H9 (cell line): Measurements from ENCODE around the gene S100A4. TPM values are rescaled to one million over a fixed set of nuclear protein-coding genes. Genes with fewer than 3 reads are reported as not detected.

Experiments
- DNase-seq: peaks from one replicate; pipeline ENCODE4 v3.0.0-alpha.2; 2017
- H2AFZ ChIP-seq: one replicate; pipeline ENCODE4 v1.6.1; 2013; ENCODE audit warnings: mild to moderate bottlenecking, low read length, control low read depth, moderate library complexity
- H2AK5ac ChIP-seq: 2 replicates; pipeline ENCODE4 v1.6.1; 2013; ENCODE audit warnings: low read length, control low read depth, mixed read lengths; ENCODE audit not compliant: insufficient read length
- H2BK120ac ChIP-seq: one replicate; pipeline ENCODE4 v1.6.1; 2013; ENCODE audit warnings: low read depth, mild to moderate bottlenecking, low read length, control low read depth, inconsistent platforms; ENCODE audit not compliant: poor library complexity, severe bottlenecking
- H2BK12ac ChIP-seq: 2 replicates; pipeline ENCODE4 v1.6.1; 2013; ENCODE audit warnings: low read length, control low read depth, mixed read lengths, low read depth; ENCODE audit not compliant: insufficient read length
- H2BK15ac ChIP-seq: 2 replicates; pipeline ENCODE4 v1.6.1; 2013; ENCODE audit warnings: low read depth, low read length, control low read depth
- H2BK20ac ChIP-seq: one replicate; pipeline ENCODE4 v1.6.1; 2013; ENCODE audit warnings: low read depth, mild to moderate bottlenecking, low read length, control low read depth, inconsistent platforms; ENCODE audit not compliant: poor library complexity, severe bottlenecking
- H2BK5ac ChIP-seq: 2 replicates; pipeline ENCODE4 v1.6.1; 2013; ENCODE audit warnings: low read length, control low read depth, mixed read lengths; ENCODE audit not compliant: insufficient read length
- H3K14ac ChIP-seq: 2 replicates; pipeline ENCODE4 v1.6.1; 2013; ENCODE audit warnings: low read length, control low read depth; ENCODE audit not compliant: insufficient read depth
- H3K18ac ChIP-seq: 2 replicates; pipeline ENCODE4 v1.6.1; 2013; ENCODE audit warnings: low read depth, mild to moderate bottlenecking, mixed read lengths, low read length, control low read depth; ENCODE audit not compliant: insufficient read length
- H3K23ac ChIP-seq: 2 replicates; pipeline ENCODE4 v1.6.1; 2013; ENCODE audit warnings: low read length, control low read depth, mixed read lengths, low read depth; ENCODE audit not compliant: insufficient read length
- H3K23me2 ChIP-seq: 2 replicates; pipeline ENCODE4 v1.6.1; 2013; ENCODE audit warnings: low read depth, mild to moderate bottlenecking, mixed read lengths, low read length, control low read depth; ENCODE audit not compliant: insufficient read length, poor library complexity, severe bottlenecking
- H3K27ac ChIP-seq: 2 replicates; pipeline ENCODE4 v1.5.1; 2013; ENCODE audit warnings: low read length, control low read depth, mixed read lengths, low read depth; ENCODE audit not compliant: insufficient read length
- H3K27me3 ChIP-seq: 2 replicates; pipeline ENCODE4 v1.6.1; 2013; ENCODE audit warnings: low read length, control low read depth, inconsistent platforms; ENCODE audit not compliant: insufficient read depth
- H3K4ac ChIP-seq: 2 replicates; pipeline ENCODE4 v1.6.1; 2013; ENCODE audit warnings: low read depth, mild to moderate bottlenecking, control low read depth, inconsistent platforms, low read length, moderate library complexity
- H3K4me1 ChIP-seq: 2 replicates; pipeline ENCODE4 v1.6.1; 2013; ENCODE audit warnings: low read length, control low read depth, inconsistent platforms; ENCODE audit not compliant: insufficient read depth
- H3K4me2 ChIP-seq: 2 replicates; pipeline ENCODE4 v1.6.1; 2013; ENCODE audit warnings: low read length, control low read depth, mixed read lengths; ENCODE audit not compliant: insufficient read length, insufficient read depth
- H3K56ac ChIP-seq: 2 replicates; pipeline ENCODE4 v1.6.1; 2013; ENCODE audit warnings: low read depth, mild to moderate bottlenecking, mixed read lengths, low read length, control low read depth; ENCODE audit not compliant: insufficient read length
- H3K79me1 ChIP-seq: 2 replicates; pipeline ENCODE4 v1.6.1; 2013; ENCODE audit warnings: low read depth, mild to moderate bottlenecking, moderate library complexity, low read length, control low read depth, inconsistent platforms; ENCODE audit not compliant: insufficient read depth, poor library complexity, severe bottlenecking
- H3K79me2 ChIP-seq: 2 replicates; pipeline ENCODE4 v1.6.1; 2013; ENCODE audit warnings: low read length, control low read depth, inconsistent platforms; ENCODE audit not compliant: insufficient read depth
- H3K9ac ChIP-seq: 2 replicates; pipeline ENCODE4 v1.6.1; 2013; ENCODE audit warnings: low read length, control low read depth, mixed read lengths; ENCODE audit not compliant: insufficient read length; ENCODE audit errors: extremely low read depth
- H3K9me3 ChIP-seq: one replicate; pipeline ENCODE4 v1.6.1; 2013; ENCODE audit warnings: low read depth, low read length, inconsistent platforms; ENCODE audit not compliant: control insufficient read depth
- H3T11ph ChIP-seq: one replicate; pipeline ENCODE4 v1.6.1; 2013; ENCODE audit warnings: mild to moderate bottlenecking, low read length, control low read depth, inconsistent platforms
- H4K20me1 ChIP-seq: one replicate; pipeline ENCODE4 v1.6.1; 2013; ENCODE audit not compliant: control insufficient read depth, insufficient read length, insufficient read depth
- H4K5ac ChIP-seq: 2 replicates; pipeline ENCODE4 v1.6.1; 2013; ENCODE audit warnings: low read depth, mild to moderate bottlenecking, mixed read lengths, low read length, control low read depth; ENCODE audit not compliant: insufficient read length
- H4K8ac ChIP-seq: replicated peaks from 2 replicates; pipeline ENCODE4 v1.6.1; 2013; ENCODE audit warnings: low read length, control low read depth, mixed read lengths, low read depth; ENCODE audit not compliant: insufficient read length
- H4K91ac ChIP-seq: 2 replicates; pipeline ENCODE4 v1.6.1; 2013; ENCODE audit warnings: low read depth, mild to moderate bottlenecking, moderate library complexity, mixed read lengths, low read length, control low read depth; ENCODE audit not compliant: insufficient read length
- H3K27ac Mint-ChIP-seq, 3 experiments: 2 replicates in 2 of 3; 3 replicates in 1 of 3; pipeline ENCODE4 v1.8.0; 2020 to 2021; ENCODE audit warnings: mixed read lengths in 3 of 3, mild to moderate bottlenecking in 1 of 3, moderate library complexity in 1 of 3
- H3K27me3 Mint-ChIP-seq: 2 replicates; pipeline ENCODE4 v1.8.0; 2021; ENCODE audit warnings: low read depth, mild to moderate bottlenecking, moderate library complexity, mixed read lengths
- H3K36me3 Mint-ChIP-seq, 3 experiments: 2 replicates in 2 of 3; 3 replicates in 1 of 3; pipeline ENCODE4 v1.8.0; 2020 to 2021; ENCODE audit warnings: low read depth in 3 of 3, mixed read lengths in 3 of 3; ENCODE audit not compliant: insufficient read depth in 1 of 3
- H3K4me1 Mint-ChIP-seq, 2 experiments: 2 replicates each; pipeline ENCODE4 v1.8.0; 2020; ENCODE audit warnings: mixed read lengths in 2 of 2
- H3K4me3 Mint-ChIP-seq, 2 experiments: 2 replicates in 1 of 2; 3 replicates in 1 of 2; pipeline ENCODE4 v1.8.0; 2020 to 2021; ENCODE audit warnings: mild to moderate bottlenecking in 2 of 2, mixed read lengths in 2 of 2, moderate library complexity in 1 of 2
- H3K9me3 Mint-ChIP-seq, 2 experiments: 2 replicates in 1 of 2; 3 replicates in 1 of 2; pipeline ENCODE4 v1.8.0; 2020; ENCODE audit warnings: mild to moderate bottlenecking in 2 of 2, mixed read lengths in 2 of 2, moderate library complexity in 1 of 2
- WGBS: extraction: QIAGEN DNeasy Blood & Tissue Kit; methylation state at CpG from one replicate; pipeline ENCODE4 v1.1.7; 2013; ENCODE audit warnings: missing lambda C conversion rate, low lambda C conversion rate, mixed read lengths; ENCODE audit not compliant: insufficient read length; ENCODE audit errors: extremely low coverage; 5-methylcytosine and 5-hydroxymethylcytosine counted together
- total RNA-seq: library from RNA; stranded (reverse); gene quantifications from 2 replicates; pipeline ENCODE4 v1.2.1, GENCODE V29; 2021
- TF ChIP-seq, protein P1 (sequence below): fragments of 200-600 bp; sonication (generic); conservative IDR thresholded peaks from 3 replicates; pipeline ENCODE4 v1.8.0; 2021; ENCODE audit warnings: antibody characterized with exemption, mild to moderate bottlenecking

Gene S100A4
- total RNA-seq, 1 experiment from 2014 or later = 9.0 TPM

DNA sequence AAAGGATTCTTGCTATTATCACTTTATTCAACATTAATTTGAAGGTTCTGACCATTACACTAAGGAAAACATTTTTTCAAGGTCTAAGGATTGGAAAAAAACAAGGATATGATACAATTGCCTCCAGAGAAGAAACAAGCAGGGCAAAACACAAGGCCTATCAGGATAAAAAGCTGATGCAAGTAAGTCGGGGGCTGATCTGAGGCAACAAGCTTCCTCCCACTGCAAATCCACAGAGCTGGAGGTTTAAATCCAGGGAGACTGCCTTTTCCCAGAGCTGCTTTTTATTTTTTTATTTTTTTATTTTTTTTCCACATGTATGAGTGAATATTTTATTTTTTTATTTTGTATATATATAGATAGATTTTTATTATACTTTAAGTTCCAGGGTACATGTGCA is 39.4 kb upstream of the S100A4 start:
- no peak overlapping the region for H3T11ph ChIP-seq
- no CpG with 5 or more reads among the region's 1 CpG for WGBS
- H3K23me2 ChIP-seq = no peaks in the 10 kb centered on the region
- peaks cover 9 to 16% of the 10 kb centered on the region in 2 experiments; a peak in 3 of 4 replicates for H3K4me1 Mint-ChIP-seq
- H3K23ac ChIP-seq = no peak overlapping the region
- no peak overlapping the region for H3K56ac ChIP-seq
- H2AK5ac ChIP-seq = no peak overlapping the region
- no peak overlapping the region for H3K4me2 ChIP-seq
- H2BK15ac ChIP-seq = no peak overlapping the region
- H3K27ac ChIP-seq = no peak overlapping the region
- no peak overlapping the region for H4K8ac ChIP-seq
- no peaks in the 10 kb centered on the region; the same call in 1 of the 2 replicates for H3K4me1 ChIP-seq
- H2BK120ac ChIP-seq = no peak overlapping the region
- no peak overlapping the region for H3K18ac ChIP-seq
- H4K91ac ChIP-seq = no peak overlapping the region
- H3K14ac ChIP-seq = no peak overlapping the region
- no peak overlapping the region for H3K9ac ChIP-seq
- no peaks in the 10 kb centered on the region for H3K9me3 Mint-ChIP-seq
- no peak overlapping the region for H4K5ac ChIP-seq
- no peak for DNase-seq
- H3K79me2 ChIP-seq = no peaks in the 10 kb centered on the region
- H3K9me3 ChIP-seq = no peaks in the 10 kb centered on the region
- H3K4me3 Mint-ChIP-seq = no peak overlapping the region
- no peaks in the 10 kb centered on the region for H3K79me1 ChIP-seq
- H3K4ac ChIP-seq = no peak overlapping the region
- no peak overlapping the region for H2BK5ac ChIP-seq
- no peaks in the 10 kb centered on the region for H3K36me3 Mint-ChIP-seq
- H2AFZ ChIP-seq = no peak overlapping the region
- TF ChIP-seq, protein P1, sequence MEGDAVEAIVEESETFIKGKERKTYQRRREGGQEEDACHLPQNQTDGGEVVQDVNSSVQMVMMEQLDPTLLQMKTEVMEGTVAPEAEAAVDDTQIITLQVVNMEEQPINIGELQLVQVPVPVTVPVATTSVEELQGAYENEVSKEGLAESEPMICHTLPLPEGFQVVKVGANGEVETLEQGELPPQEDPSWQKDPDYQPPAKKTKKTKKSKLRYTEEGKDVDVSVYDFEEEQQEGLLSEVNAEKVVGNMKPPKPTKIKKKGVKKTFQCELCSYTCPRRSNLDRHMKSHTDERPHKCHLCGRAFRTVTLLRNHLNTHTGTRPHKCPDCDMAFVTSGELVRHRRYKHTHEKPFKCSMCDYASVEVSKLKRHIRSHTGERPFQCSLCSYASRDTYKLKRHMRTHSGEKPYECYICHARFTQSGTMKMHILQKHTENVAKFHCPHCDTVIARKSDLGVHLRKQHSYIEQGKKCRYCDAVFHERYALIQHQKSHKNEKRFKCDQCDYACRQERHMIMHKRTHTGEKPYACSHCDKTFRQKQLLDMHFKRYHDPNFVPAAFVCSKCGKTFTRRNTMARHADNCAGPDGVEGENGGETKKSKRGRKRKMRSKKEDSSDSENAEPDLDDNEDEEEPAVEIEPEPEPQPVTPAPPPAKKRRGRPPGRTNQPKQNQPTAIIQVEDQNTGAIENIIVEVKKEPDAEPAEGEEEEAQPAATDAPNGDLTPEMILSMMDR = no peak
- no peaks in the 10 kb centered on the region; the same call in 1 of the 2 replicates for H3K27me3 Mint-ChIP-seq
- H4K20me1 ChIP-seq = no peaks in the 10 kb centered on the region
- no peaks in the 10 kb centered on the region for H3K27me3 ChIP-seq
- H2BK12ac ChIP-seq = no peak overlapping the region
- H2BK20ac ChIP-seq = no peak overlapping the region
- H3K27ac Mint-ChIP-seq = no peak overlapping the region
